ENCODE measurements around the gene ZNF143.

Gene ZNF143

DNA sequence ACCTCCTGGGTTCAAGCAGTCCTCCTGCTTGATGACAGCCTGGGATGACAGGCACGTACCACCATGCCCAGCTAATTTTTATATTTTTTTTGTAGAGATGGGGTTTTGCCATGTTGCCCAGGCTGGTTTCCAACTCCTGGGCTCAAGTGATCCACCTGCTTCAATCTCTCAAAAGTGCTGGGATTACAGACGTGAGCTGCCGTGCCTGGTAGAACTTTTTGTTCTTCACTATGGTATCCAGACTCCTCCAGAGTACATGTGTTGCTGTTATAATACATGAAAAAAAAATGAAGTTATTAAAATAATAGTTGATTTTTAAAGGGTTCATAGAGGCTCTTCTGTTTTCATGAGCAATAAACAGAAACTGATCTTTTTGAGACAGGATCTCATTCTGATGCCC is 29.6 kb downstream of the ZNF143 start:
- H2AFZ ChIP-seq (ENCODE audit: low read length) = no peak overlapping the region
- H3K36me3 ChIP-seq (ENCODE audit: insufficient read depth, low read length) = peaks cover 18% of the 10 kb centered on the region; the same call in 1 of the 2 replicates
- no peak for TF ChIP-seq EZH2phosphoT487 (IDR thresholded peaks at IDR 0.05; ENCODE audit: borderline replicate concordance)
- TF ChIP-seq CTCF (conservative IDR thresholded peaks at IDR 0.05; ENCODE audit: low read length) = no peak

GRCh38 chr11:9493492-9493891 is 32.7 kb downstream of the ZNF143 start:
- Histone ChIP-seq H3K4me3 (ENCODE audit: low read length, poor library complexity, severe bottlenecking) (no peak overlapping the region), H3K9ac (ENCODE audit: low read depth, low read length, poor library complexity, severe bottlenecking) (no peak overlapping the region), H3K27me3 (ENCODE audit: insufficient read depth, low read length, poor library complexity, severe bottlenecking) (no peaks in the 10 kb centered on the region), H3K4me1 (ENCODE audit: insufficient read depth, low read length, poor library complexity, severe bottlenecking) (no peaks in the 10 kb centered on the region), H3K4me2 (ENCODE audit: low read depth, low read length, poor library complexity, severe bottlenecking) (no peak overlapping the region), H3K9me2 (replicated peaks; ENCODE audit: low read depth, low read length) (no peaks in the 10 kb centered on the region), H3K79me2 (ENCODE audit: insufficient read depth, low read length) (no peaks in the 10 kb centered on the region), H3F3A (ENCODE audit: low read depth) (no peaks in the 10 kb centered on the region), H4K20me1 (ENCODE audit: insufficient read depth, low read length, poor library complexity, severe bottlenecking) (no peaks in the 10 kb centered on the region), H2AFZ (ENCODE audit: low read length) (no peak overlapping the region), H3K9me3 (ENCODE audit: insufficient read depth, low read depth, low read length) (no peaks in the 10 kb centered on the region), H3K36me3 (ENCODE audit: insufficient read depth, low read length) (peaks cover 38% of the 10 kb centered on the region; the same call in 1 of the 2 replicates)
- no peak for TF ChIP-seq EZH2phosphoT487 (IDR thresholded peaks at IDR 0.05; ENCODE audit: borderline replicate concordance)
- no peak for TF ChIP-seq CTCF (conservative IDR thresholded peaks at IDR 0.05; ENCODE audit: low read length)

More for the DNA sequence above, 29.6 kb downstream of the ZNF143 start:
- H3K9me3 ChIP-seq (ENCODE audit: insufficient read depth, low read depth, low read length) = no peaks in the 10 kb centered on the region
- H4K20me1 ChIP-seq (ENCODE audit: insufficient read depth, low read length, poor library complexity, severe bottlenecking) = no peaks in the 10 kb centered on the region
- H3K4me3 ChIP-seq (ENCODE audit: low read length, poor library complexity, severe bottlenecking) = no peak overlapping the region
- H3F3A ChIP-seq (ENCODE audit: low read depth) = no peaks in the 10 kb centered on the region
- no peaks in the 10 kb centered on the region for H3K9me2 ChIP-seq (replicated peaks; ENCODE audit: low read depth, low read length)
- no peaks in the 10 kb centered on the region for H3K79me2 ChIP-seq (ENCODE audit: insufficient read depth, low read length)
- H3K4me2 ChIP-seq (ENCODE audit: low read depth, low read length, poor library complexity, severe bottlenecking) = no peak overlapping the region
- H3K27me3 ChIP-seq (ENCODE audit: insufficient read depth, low read length, poor library complexity, severe bottlenecking) = no peaks in the 10 kb centered on the region
- H3K9ac ChIP-seq (ENCODE audit: low read depth, low read length, poor library complexity, severe bottlenecking) = no peak overlapping the region
- H3K4me1 ChIP-seq (ENCODE audit: insufficient read depth, low read length, poor library complexity, severe bottlenecking) = no peaks in the 10 kb centered on the region

GRCh38 chr11:9494316-9494715 is 33.5 kb downstream of the ZNF143 start:
- no peak for TF ChIP-seq EZH2phosphoT487 (IDR thresholded peaks at IDR 0.05; ENCODE audit: borderline replicate concordance)
- TF ChIP-seq CTCF (conservative IDR thresholded peaks at IDR 0.05; ENCODE audit: low read length) = no peak
- Histone ChIP-seq H3K9me2 (replicated peaks; ENCODE audit: low read depth, low read length) (no peaks in the 10 kb centered on the region), H2AFZ (ENCODE audit: low read length) (no peak overlapping the region), H3K36me3 (ENCODE audit: insufficient read depth, low read length) (peaks cover 44% of the 10 kb centered on the region; the same call in 1 of the 2 replicates), H3K79me2 (ENCODE audit: insufficient read depth, low read length) (no peaks in the 10 kb centered on the region), H3K27me3 (ENCODE audit: insufficient read depth, low read length, poor library complexity, severe bottlenecking) (no peaks in the 10 kb centered on the region), H4K20me1 (ENCODE audit: insufficient read depth, low read length, poor library complexity, severe bottlenecking) (no peaks in the 10 kb centered on the region), H3K4me1 (ENCODE audit: insufficient read depth, low read length, poor library complexity, severe bottlenecking) (no peaks in the 10 kb centered on the region), H3K4me3 (ENCODE audit: low read length, poor library complexity, severe bottlenecking) (no peak overlapping the region), H3K4me2 (ENCODE audit: low read depth, low read length, poor library complexity, severe bottlenecking) (no peak overlapping the region), H3F3A (ENCODE audit: low read depth) (no peaks in the 10 kb centered on the region), H3K9ac (ENCODE audit: low read depth, low read length, poor library complexity, severe bottlenecking) (no peak overlapping the region), H3K9me3 (ENCODE audit: insufficient read depth, low read depth, low read length) (no peaks in the 10 kb centered on the region)
